HG02943 (cell line): Measurements from ENCODE around the gene RHOBTB1.
"Not testable (repeated sequence)": the region's sequence is repeated elsewhere in the genome, so short reads cannot be mapped to it uniquely, and the experiment has no call there.

Experiments used
- ATAC-seq: cut with Tn5 transposase; IDR thresholded peaks from one replicate; pipeline ENCODE4 v1.9.1; 2021; ENCODE audit warnings: mild to moderate bottlenecking, low read depth, moderate library complexity; ENCODE audit not compliant: unreplicated experiment

Gene RHOBTB1

GRCh38 chr10:60944058-60944909 is at the start of gene RHOBTB1:
RHOBTB1 (minus strand) TSS chr10:60944185; CDS start chr10:60911542, 32,643 bp downstream.
- peak; percentile 51 for ATAC-seq

- no peak for ATAC-seq
Measured at GRCh38 chr10:60992636-60993035, 48.7 kb upstream of the RHOBTB1 start.

GRCh38 chr10:60990663-60991062 is 46.7 kb upstream of the RHOBTB1 start:
- no peak for ATAC-seq

- ATAC-seq: no peak
Measured at GRCh38 chr10:60989400-60989876, 45.5 kb upstream of the RHOBTB1 start.

- no peak for ATAC-seq
Measured at GRCh38 chr10:60986791-60987190, 42.8 kb upstream of the RHOBTB1 start.

- ATAC-seq: no peak
Measured at GRCh38 chr10:60985951-60986350, 42.0 kb upstream of the RHOBTB1 start.

- no peak for ATAC-seq
Measured at GRCh38 chr10:60980997-60981396, 37.0 kb upstream of the RHOBTB1 start.

- ATAC-seq: no peak
Measured at GRCh38 chr10:60979667-60980104, 35.7 kb upstream of the RHOBTB1 start.

GRCh38 chr10:60978287-60979115 is 34.5 kb upstream of the RHOBTB1 start:
- ATAC-seq: no peak

- no peak for ATAC-seq
Measured at GRCh38 chr10:60977161-60978122, 33.5 kb upstream of the RHOBTB1 start.

- ATAC-seq: no peak
Measured at GRCh38 chr10:60976687-60977086, 32.7 kb upstream of the RHOBTB1 start.

- no peak for ATAC-seq
Measured at GRCh38 chr10:60975716-60976115, 31.7 kb upstream of the RHOBTB1 start.

- no peak for ATAC-seq
Measured at GRCh38 chr10:60974463-60975149, 30.6 kb upstream of the RHOBTB1 start.

- ATAC-seq: no peak
Measured at GRCh38 chr10:60973086-60973485, 29.1 kb upstream of the RHOBTB1 start.

GRCh38 chr10:60972181-60972580 is 28.2 kb upstream of the RHOBTB1 start:
- not testable (repeated sequence) for ATAC-seq

- ATAC-seq: no peak
Measured at GRCh38 chr10:60970526-60970925, 26.5 kb upstream of the RHOBTB1 start.

- ATAC-seq: no peak
Measured at GRCh38 chr10:60968504-60968903, 24.5 kb upstream of the RHOBTB1 start.

- ATAC-seq: no peak
Measured at GRCh38 chr10:60967854-60968484, 24.0 kb upstream of the RHOBTB1 start.

- no peak for ATAC-seq
Measured at GRCh38 chr10:60967260-60967659, 23.3 kb upstream of the RHOBTB1 start.
